ENCODE data around the gene DIRAS3.

The DIRAS3 gene

DNA sequence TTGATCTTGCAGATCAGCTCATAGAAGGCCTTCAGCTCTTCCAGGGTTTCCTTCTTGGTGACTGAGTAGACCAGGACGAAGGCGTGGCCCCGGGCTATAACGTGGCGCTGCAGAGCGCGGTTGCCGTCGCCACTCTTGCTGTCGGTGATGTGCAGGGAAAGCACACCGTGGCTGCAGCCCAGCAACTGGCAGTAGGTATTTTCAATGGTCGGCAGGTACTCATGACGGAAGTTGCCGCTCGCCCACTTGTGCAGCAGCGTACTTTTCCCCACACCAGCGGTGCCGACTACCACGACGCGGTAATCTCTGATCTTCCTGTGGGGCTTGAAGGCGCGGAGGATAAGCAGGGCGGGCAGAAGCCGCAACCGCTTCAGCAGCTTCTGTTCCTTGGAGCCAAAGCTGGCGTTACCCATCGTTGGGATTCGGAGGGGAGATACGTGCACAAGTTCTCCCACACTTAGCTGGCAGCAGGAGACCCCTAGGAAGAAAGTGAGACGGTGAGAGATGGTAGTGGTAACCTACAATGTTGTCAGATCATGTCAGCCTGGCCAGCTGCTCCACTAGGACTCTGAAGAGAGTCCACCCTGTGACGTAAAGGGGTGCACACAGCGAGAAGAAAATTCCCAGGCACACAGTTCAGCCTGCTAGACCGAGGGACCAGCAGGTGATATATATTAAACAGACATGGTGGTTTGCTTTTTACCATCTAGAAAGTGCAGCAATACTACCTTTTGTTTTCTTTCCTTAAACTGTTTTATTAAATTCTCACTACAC, 3.4 kb downstream of the DIRAS3 start:
- DNase-seq (ENCODE audit: low read depth) = no peak
- no peak overlapping the region for H3K4me3 ChIP-seq (ENCODE audit: low read length)
- TF ChIP-seq, protein P1, sequence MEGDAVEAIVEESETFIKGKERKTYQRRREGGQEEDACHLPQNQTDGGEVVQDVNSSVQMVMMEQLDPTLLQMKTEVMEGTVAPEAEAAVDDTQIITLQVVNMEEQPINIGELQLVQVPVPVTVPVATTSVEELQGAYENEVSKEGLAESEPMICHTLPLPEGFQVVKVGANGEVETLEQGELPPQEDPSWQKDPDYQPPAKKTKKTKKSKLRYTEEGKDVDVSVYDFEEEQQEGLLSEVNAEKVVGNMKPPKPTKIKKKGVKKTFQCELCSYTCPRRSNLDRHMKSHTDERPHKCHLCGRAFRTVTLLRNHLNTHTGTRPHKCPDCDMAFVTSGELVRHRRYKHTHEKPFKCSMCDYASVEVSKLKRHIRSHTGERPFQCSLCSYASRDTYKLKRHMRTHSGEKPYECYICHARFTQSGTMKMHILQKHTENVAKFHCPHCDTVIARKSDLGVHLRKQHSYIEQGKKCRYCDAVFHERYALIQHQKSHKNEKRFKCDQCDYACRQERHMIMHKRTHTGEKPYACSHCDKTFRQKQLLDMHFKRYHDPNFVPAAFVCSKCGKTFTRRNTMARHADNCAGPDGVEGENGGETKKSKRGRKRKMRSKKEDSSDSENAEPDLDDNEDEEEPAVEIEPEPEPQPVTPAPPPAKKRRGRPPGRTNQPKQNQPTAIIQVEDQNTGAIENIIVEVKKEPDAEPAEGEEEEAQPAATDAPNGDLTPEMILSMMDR (conservative IDR thresholded peaks at IDR 0.05; ENCODE audit: low read length) = no peak

DNA sequence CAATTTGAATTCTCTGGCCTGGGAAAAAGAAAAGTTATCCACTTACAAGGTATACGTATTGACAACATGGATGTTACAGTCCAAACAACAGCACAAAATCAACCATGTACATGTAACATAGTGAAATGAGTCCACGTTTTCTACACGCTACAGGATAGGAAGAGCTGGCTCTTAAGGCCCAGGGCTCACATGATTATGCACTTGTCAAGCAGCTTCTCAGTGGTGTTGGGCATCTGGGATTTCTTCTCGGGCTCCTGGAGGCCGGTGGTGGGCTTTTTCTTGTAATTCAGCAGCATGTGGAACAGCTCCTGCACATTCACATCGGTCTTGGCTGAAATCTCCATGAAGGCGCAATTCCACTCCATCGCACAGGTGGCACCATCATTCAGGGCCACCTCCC, 4.0 kb downstream of the DIRAS3 start:
- TF ChIP-seq, protein P1 (conservative IDR thresholded peaks at IDR 0.05; ENCODE audit: low read length) = no peak
- H3K4me3 ChIP-seq (ENCODE audit: low read length) = no peak overlapping the region
- no peak for DNase-seq (ENCODE audit: low read depth)

DNA sequence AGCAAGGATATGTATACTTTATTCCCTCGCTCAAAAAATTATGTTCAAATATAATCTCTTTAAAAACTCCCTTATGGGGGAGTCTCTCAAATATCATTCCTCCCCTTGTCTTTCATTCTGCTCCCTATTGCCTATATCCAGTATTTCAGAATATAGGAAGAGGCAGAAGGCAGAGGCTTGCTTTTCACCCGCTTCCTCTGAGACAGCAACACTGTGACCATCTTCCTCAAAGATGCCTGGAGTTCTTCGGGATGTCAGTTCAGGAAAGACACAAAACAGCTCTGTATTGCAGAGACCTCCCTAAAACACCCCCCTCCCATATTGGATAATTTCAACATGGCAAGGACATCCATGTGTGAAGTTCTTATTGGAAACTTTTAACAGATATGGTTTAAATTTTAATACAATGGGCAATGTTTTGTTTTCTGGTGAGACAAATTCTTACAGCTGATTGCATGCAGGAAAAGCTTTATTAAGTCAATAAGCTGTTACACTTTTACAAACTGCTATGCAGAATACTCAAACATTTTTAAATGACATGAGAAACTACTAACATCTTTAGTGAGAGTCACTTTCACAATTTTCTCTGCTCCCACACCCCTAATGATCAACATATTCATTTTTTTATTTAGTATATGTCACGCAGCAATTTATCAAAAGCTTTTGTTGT, 4.8 kb downstream of the DIRAS3 start:
- DNase-seq (ENCODE audit: low read depth) = no peak
- TF ChIP-seq, protein P1 (conservative IDR thresholded peaks at IDR 0.05; ENCODE audit: low read length) = no peak
- H3K4me3 ChIP-seq (ENCODE audit: low read length) = no peak overlapping the region

DNA sequence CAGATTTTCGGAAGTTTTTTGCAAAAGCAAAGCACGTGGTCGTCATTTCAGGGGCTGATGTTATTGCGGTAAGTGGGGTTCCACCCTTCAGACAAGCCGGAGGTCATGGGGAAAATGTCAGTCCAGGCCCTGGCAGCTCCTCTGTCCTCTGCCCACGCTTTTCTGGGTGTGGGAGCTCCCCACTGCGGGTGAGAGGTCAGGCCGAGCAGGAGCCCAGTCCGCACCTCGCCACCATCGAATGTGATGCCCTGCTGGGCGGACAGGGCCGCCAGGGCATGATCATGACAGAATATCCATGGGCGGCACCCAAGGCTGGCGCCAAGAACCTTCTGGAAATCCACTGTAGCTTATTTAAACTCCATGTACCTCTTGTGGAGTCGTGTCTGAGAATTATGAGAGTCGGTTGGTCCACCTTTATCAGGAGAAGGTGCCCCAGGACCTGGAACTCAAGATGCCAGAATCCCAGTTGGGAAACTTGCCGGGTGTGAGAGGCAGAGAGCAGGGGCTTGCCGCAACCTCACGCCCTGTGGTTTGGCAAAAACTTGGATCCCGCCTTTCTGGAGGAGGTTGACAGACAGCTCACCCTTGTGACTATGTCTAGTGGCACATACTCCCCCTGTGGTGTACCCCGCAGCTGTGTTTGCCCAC, 6.9 kb downstream of the DIRAS3 start:
- H3K4me3 ChIP-seq (ENCODE audit: low read length) = no peak overlapping the region
- no peak for DNase-seq (ENCODE audit: low read depth)
- TF ChIP-seq, protein P1 (conservative IDR thresholded peaks at IDR 0.05; ENCODE audit: low read length) = no peak

DNA sequence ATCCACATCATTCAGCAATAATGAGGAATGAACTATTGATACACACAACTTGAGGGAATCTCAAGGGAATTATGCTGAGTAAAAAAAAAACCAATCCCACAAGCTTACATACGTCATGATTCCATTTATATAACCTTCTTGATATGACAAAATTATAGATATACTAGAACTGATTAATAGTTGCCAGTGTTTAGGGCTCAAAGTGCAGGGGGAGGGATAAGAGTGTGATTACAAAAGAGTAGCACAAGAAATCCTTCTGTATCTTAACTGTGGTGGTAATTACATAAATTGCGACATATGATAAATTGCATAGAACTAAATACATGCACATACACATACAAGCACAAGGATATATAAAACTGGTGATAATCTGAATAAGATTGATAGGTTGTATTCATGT, 13.5 kb downstream of the DIRAS3 start:
- TF ChIP-seq, protein P1 (conservative IDR thresholded peaks at IDR 0.05; ENCODE audit: low read length) = no peak
- no peak for DNase-seq (ENCODE audit: low read depth)
- no peak overlapping the region for H3K4me3 ChIP-seq (ENCODE audit: low read length)

DNA sequence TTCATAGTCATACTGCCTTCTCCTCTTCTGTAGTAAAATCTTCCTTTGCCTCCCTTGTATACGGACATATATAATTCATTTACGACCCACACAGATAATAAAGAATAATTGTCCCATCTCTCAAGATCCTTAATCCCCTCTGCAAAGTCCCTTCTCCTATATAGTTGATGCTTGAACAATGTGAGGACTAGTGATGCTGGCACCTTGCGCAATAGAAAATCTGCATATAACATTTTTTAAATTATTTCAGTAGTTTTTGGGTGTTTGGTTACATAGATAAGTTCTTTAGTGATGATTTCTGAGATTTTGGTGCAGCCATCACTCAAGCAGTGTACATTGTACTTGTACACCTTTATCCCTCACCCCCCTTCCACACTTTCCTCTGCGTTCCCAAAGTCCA, 21.0 kb downstream of the DIRAS3 start:
- H3K4me3 ChIP-seq (ENCODE audit: low read length) = no peak overlapping the region
- no peak for DNase-seq (ENCODE audit: low read depth)
- TF ChIP-seq, protein P1 (conservative IDR thresholded peaks at IDR 0.05; ENCODE audit: low read length) = no peak
